DOHH2 (cell line): Measurements from ENCODE around the gene LRRC51.

Experiments used
- H3F3A ChIP-seq: fragments of 200-600 bp; sonication (generic), shearing (Covaris generic); 2 replicates; pipeline ENCODE4 v1.6.0; 2016; ENCODE audit warnings: antibody characterized with exemption, mild to moderate bottlenecking; ENCODE audit not compliant: control insufficient read depth, insufficient read depth
- H3K27ac ChIP-seq: fragments of 200-600 bp; sonication (generic); 2 replicates; pipeline ENCODE4 v1.5.1; 2014; ENCODE audit warnings: low read depth, mild to moderate bottlenecking, low read length, moderate library complexity
- H3K27me3 ChIP-seq: fragments of 200-600 bp; sonication (generic); 2 replicates; pipeline ENCODE4 v1.6.1; 2014; ENCODE audit warnings: mild to moderate bottlenecking, low read length, mixed read lengths; ENCODE audit not compliant: control insufficient read depth
- H3K36me3 ChIP-seq: fragments of 200-600 bp; sonication (generic); 2 replicates; pipeline ENCODE4 v1.6.1; 2014; ENCODE audit warnings: mild to moderate bottlenecking, low read length, moderate library complexity, mixed read lengths; ENCODE audit not compliant: control insufficient read depth
- H3K4me1 ChIP-seq: fragments of 200-600 bp; sonication (generic); 2 replicates; pipeline ENCODE4 v1.6.1; 2014; ENCODE audit warnings: mild to moderate bottlenecking, low read length, mixed read lengths; ENCODE audit not compliant: control insufficient read depth
- H3K4me2 ChIP-seq: fragments of 200-600 bp; sonication (generic); 2 replicates; pipeline ENCODE4 v1.6.0; 2014; ENCODE audit warnings: mild to moderate bottlenecking, low read length, moderate library complexity
- H3K4me3 ChIP-seq: fragments of 200-600 bp; sonication (generic); 2 replicates; pipeline ENCODE4 v1.5.1; 2014; ENCODE audit warnings: mild to moderate bottlenecking, low read length, mixed read lengths
- H3K79me2 ChIP-seq: fragments of 200-600 bp; sonication (generic); 2 replicates; pipeline ENCODE4 v1.6.1; 2014; ENCODE audit warnings: mild to moderate bottlenecking, low read length, mixed read lengths; ENCODE audit not compliant: control insufficient read depth
- H3K9me2 ChIP-seq: fragments of 200-600 bp; sonication (generic); replicated peaks from 2 replicates; pipeline ENCODE4 v1.6.1; 2014; ENCODE audit warnings: mild to moderate bottlenecking, low read length, mixed read lengths; ENCODE audit not compliant: control insufficient read depth
- H3K9me3 ChIP-seq: fragments of 200-600 bp; sonication (generic); 2 replicates; pipeline ENCODE4 v1.6.1; 2014; ENCODE audit warnings: antibody characterized with exemption, low read length, mixed read lengths; ENCODE audit not compliant: control insufficient read depth, insufficient read depth
- H4K20me1 ChIP-seq: fragments of 200-600 bp; sonication (generic); 2 replicates; pipeline ENCODE4 v1.6.0; 2014; ENCODE audit warnings: low read depth, mild to moderate bottlenecking, antibody characterized with exemption, low read length, moderate library complexity; ENCODE audit not compliant: control insufficient read depth, insufficient read depth
- EZH2phosphoT487 ChIP-seq: fragments of 200-600 bp; sonication (generic); IDR thresholded peaks from 2 replicates; pipeline ENCODE4 v1.6.1; 2017; ENCODE audit warnings: borderline replicate concordance, mild to moderate bottlenecking, antibody characterized with exemption, low read length, moderate library complexity, mixed read lengths
- TF ChIP-seq, protein P1 (sequence below): fragments of 200-600 bp; sonication (generic); IDR thresholded peaks from one replicate; pipeline ENCODE4 v1.5.1; 2014; ENCODE audit warnings: antibody characterized with exemption, mild to moderate bottlenecking, low read depth, low read length; ENCODE audit not compliant: poor library complexity, severe bottlenecking

Gene LRRC51

DNA sequence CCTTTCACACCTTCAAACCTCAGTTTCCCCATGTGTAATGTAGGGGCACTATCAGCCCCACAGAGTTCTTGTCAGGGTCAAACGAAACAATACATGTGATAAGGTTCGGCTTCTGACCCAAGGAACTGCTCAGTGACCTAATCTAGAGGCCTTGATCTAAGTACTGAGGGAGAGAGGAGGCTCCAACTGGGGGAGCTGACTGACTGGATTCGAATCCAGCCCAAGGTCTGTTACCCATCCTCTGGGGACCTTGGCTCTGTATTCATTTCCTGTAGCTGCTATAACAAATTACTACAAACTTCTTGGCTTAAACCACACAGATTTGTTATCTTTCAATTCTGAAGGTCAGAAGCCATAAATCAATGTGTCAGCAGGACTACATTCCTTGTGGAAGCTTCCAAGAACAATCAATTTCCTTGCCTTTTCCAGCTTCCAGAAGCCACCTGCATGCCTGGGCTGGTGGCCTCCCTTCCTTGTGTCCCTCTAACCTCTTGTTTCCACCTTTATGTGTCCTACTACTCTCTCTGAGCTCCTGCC is 42.5 kb downstream of the LRRC51 start:
- Histone ChIP-seq H3K4me2 (no peak overlapping the region), H3K4me1 (no peaks in the 10 kb centered on the region), H3K79me2 (no peaks in the 10 kb centered on the region), H3F3A (no peaks in the 10 kb centered on the region), H3K36me3 (no peaks in the 10 kb centered on the region), H3K27me3 (no peaks in the 10 kb centered on the region), H3K9me2 (no peaks in the 10 kb centered on the region), H3K9me3 (peaks cover 25% of the 10 kb centered on the region), H3K27ac (no peak overlapping the region), H3K4me3 (no peak overlapping the region), H4K20me1 (no peaks in the 10 kb centered on the region)
- TF ChIP-seq, protein P1, sequence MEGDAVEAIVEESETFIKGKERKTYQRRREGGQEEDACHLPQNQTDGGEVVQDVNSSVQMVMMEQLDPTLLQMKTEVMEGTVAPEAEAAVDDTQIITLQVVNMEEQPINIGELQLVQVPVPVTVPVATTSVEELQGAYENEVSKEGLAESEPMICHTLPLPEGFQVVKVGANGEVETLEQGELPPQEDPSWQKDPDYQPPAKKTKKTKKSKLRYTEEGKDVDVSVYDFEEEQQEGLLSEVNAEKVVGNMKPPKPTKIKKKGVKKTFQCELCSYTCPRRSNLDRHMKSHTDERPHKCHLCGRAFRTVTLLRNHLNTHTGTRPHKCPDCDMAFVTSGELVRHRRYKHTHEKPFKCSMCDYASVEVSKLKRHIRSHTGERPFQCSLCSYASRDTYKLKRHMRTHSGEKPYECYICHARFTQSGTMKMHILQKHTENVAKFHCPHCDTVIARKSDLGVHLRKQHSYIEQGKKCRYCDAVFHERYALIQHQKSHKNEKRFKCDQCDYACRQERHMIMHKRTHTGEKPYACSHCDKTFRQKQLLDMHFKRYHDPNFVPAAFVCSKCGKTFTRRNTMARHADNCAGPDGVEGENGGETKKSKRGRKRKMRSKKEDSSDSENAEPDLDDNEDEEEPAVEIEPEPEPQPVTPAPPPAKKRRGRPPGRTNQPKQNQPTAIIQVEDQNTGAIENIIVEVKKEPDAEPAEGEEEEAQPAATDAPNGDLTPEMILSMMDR: no peak
- TF ChIP-seq EZH2phosphoT487: no peak

DNA sequence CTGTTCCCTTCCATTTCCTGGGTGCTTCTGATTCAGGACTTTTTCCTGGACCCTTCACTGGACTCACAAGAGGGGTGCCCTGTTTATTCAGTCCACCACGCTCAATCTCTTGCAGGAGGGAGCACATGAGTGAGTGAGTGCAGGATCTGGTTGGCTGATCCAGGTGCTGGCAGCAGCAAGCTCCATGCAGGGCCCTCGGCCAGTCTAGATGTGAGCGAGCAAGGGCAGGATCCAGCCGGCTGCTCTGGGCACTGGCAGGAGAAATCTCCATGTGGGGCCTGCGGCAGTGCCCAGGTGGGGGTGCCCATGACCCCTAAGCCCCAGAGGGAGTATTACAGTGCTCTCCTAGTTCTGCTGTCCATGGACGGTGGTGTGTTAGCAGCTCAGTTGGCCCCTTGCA is 43.4 kb downstream of the LRRC51 start:
- Histone ChIP-seq H3K36me3 (no peaks in the 10 kb centered on the region), H3K9me3 (peaks cover 34% of the 10 kb centered on the region), H3K27ac (no peak overlapping the region), H3K9me2 (no peaks in the 10 kb centered on the region), H3K4me2 (no peak overlapping the region), H3K4me1 (no peaks in the 10 kb centered on the region), H3K27me3 (no peaks in the 10 kb centered on the region), H3F3A (no peaks in the 10 kb centered on the region), H4K20me1 (no peaks in the 10 kb centered on the region), H3K79me2 (no peaks in the 10 kb centered on the region), H3K4me3 (no peak overlapping the region)
- TF ChIP-seq, protein P1: no peak
- no peak for TF ChIP-seq EZH2phosphoT487

DNA sequence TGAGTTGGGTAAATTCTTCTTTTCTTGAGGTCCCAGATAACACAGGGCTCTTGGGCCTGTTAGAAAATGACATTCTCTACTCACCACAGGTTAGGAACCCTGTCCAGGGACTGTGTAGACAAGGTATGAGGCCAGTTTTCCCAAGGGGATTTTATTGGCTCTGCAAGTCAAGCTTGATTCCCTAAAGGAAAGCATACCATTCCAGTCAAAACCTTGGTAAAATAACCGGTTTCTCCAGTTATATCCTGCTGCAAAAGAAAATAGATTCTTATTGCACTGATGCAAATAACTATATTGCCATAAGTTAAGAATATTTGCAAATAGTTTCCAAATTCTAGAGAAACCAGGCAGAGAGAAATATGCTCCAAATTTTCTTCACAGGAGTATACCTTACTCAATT is 45.3 kb downstream of the LRRC51 start:
- Histone ChIP-seq H3K4me1 (no peaks in the 10 kb centered on the region), H3K27ac (no peak overlapping the region), H3F3A (no peaks in the 10 kb centered on the region), H4K20me1 (no peaks in the 10 kb centered on the region), H3K27me3 (no peaks in the 10 kb centered on the region), H3K9me2 (no peaks in the 10 kb centered on the region), H3K4me2 (no peak overlapping the region), H3K9me3 (peaks cover 39% of the 10 kb centered on the region), H3K79me2 (no peaks in the 10 kb centered on the region), H3K4me3 (no peak overlapping the region), H3K36me3 (no peaks in the 10 kb centered on the region)
- TF ChIP-seq, protein P1: no peak
- TF ChIP-seq EZH2phosphoT487: no peak

DNA sequence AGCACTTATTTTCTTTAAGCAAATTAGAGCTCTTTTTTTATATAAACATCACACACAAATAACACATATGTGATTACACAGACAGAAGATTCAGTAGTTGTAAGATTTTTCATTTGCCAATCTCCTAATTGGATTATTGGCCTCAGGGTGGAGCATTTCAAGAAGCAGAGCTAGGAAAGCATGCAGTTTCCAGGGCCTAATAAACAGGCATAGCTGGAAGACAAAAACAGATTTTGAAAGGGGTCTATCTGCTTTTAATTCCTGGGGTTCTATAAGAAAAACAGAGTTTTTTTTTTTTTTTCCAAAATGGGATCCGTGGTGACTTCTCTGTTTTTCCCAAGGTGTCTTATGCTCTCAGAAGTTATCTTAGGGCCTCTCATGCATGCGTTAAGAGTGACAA is 47.3 kb downstream of the LRRC51 start:
- H3K79me2 ChIP-seq: no peaks in the 10 kb centered on the region

More for the DNA sequence above, 47.3 kb downstream of the LRRC51 start:
- no peak for TF ChIP-seq EZH2phosphoT487
- TF ChIP-seq, protein P1: no peak
- peaks cover 39% of the 10 kb centered on the region for H3K9me3 ChIP-seq
- H3F3A ChIP-seq: no peaks in the 10 kb centered on the region
- no peak overlapping the region for H3K4me2 ChIP-seq
- no peaks in the 10 kb centered on the region for H4K20me1 ChIP-seq
- H3K27me3 ChIP-seq: peaks cover 6% of the 10 kb centered on the region
- H3K36me3 ChIP-seq: no peaks in the 10 kb centered on the region
- no peak overlapping the region for H3K4me3 ChIP-seq
- H3K27ac ChIP-seq: no peak overlapping the region
- H3K4me1 ChIP-seq: no peaks in the 10 kb centered on the region
- H3K9me2 ChIP-seq: no peaks in the 10 kb centered on the region
